Panc1 (cell line): ENCODE measurements around the gene SYNC.

Experiments
- CTCF ChIP-seq: fragments of 450-650 bp; IDR thresholded peaks from 2 replicates; pipeline ENCODE4 v1.5.1; 2017; ENCODE audit warnings: mild to moderate bottlenecking
- POLR2AphosphoS5 ChIP-seq: IDR thresholded peaks from 2 replicates; pipeline ENCODE4 v1.6.1; 2012; ENCODE audit warnings: mild to moderate bottlenecking, low read depth, low read length, moderate library complexity
- REST ChIP-seq, 2 experiments: IDR thresholded peaks; 2 replicates each; pipeline ENCODE4 v1.6.1; 2011 to 2012; ENCODE audit warnings: low read depth in 2 of 2, control low read depth in 1 of 2, low read length in 1 of 2, mild to moderate bottlenecking in 1 of 2, moderate library complexity in 1 of 2; ENCODE audit not compliant: insufficient read depth in 1 of 2
- SIN3A ChIP-seq: IDR thresholded peaks from 2 replicates; pipeline ENCODE4 v1.6.1; 2012; ENCODE audit warnings: low read depth, mild to moderate bottlenecking, low read length, moderate library complexity, borderline replicate concordance; ENCODE audit not compliant: insufficient read depth
- TCF7L2 ChIP-seq: IDR thresholded peaks from 2 replicates; pipeline ENCODE4 v1.6.1; 2011; ENCODE audit warnings: mild to moderate bottlenecking, low read depth, low read length, inconsistent platforms

GRCh38 chr1:32715901-32716311, 13.3 kb upstream of the SYNC start:
- TF ChIP-seq CTCF (no peak), REST (IDR thresholded peaks at IDR 0.05; ENCODE audit: insufficient read depth in 1 of 2, low read depth in 2 of 2, low read length in 1 of 2) (no peak), POLR2AphosphoS5 (no peak), TCF7L2 (no peak), SIN3A (no peak)
